ENCODE results near the gene DNM3.

- no peak for TF ChIP-seq SNAI2 (CRISPR knock-in tag; IDR thresholded peaks at IDR 0.05)
- no peak for TF ChIP-seq TCF4 (CRISPR knock-in tag; IDR thresholded peaks at IDR 0.05; ENCODE audit: borderline replicate concordance)
Observed at GRCh38 chr1:171802207-171802606, 39.1 kb upstream of the DNM3 start.

Measured in SK-N-SH treated with all-trans-retinoic acid at 6 μM for 48 hours (cell line).